ENCODE measurements around the gene SIRT2.

The SIRT2 gene

DNA sequence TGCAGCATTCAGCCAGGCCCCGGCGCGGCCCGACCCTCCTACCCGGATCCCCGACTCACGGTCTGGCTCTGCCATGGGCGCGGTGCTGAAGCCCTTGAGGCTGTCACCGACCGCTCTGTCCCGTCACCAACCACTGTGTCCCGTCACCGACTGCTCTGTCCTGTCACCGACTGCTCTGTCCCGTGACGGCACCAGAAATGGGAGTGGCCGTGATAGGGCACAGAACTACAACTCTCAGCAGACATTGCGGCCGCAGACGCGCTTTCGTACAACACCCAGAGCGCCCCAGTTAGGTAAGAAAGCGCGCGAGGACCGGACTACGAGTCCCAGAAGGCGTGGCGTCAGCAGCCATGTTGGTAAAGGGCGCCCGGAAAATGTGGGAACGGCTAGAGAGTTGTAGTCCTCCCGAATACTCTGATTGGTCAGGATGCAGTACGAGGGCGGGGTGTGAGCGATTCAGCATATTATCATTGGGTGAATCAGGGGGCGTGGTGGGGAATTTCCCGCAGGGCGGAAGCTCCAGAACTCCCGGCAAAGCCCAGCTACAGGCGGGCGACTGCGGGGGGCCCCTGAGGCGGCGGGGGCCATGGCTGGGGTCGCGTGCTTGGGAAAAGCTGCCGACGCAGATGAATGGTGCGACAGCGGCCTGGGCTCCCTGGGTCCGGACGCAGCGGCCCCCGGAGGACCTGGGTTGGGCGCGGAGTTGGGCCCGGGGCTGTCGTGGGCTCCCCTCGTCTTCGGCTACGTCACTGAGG is at the start of gene SIRT2, which contains the start of gene NFKBIB:
SIRT2 (minus strand) TSS at position 172 of the 755 bp plus-strand sequence; CDS start at position 75, 97 bp downstream.
NFKBIB (plus strand) TSS at position 523 of the 755 bp plus-strand sequence; CDS start at position 587, 64 bp downstream.
- in situ Hi-C loops (cut with MboI; ENCODE audit: low sequenced_read_pairs, unreplicated experiment) = no loop called here
- peak; percentile 99 for DNase-seq (ENCODE audit: low spot score)
- TF ChIP-seq, protein P1, sequence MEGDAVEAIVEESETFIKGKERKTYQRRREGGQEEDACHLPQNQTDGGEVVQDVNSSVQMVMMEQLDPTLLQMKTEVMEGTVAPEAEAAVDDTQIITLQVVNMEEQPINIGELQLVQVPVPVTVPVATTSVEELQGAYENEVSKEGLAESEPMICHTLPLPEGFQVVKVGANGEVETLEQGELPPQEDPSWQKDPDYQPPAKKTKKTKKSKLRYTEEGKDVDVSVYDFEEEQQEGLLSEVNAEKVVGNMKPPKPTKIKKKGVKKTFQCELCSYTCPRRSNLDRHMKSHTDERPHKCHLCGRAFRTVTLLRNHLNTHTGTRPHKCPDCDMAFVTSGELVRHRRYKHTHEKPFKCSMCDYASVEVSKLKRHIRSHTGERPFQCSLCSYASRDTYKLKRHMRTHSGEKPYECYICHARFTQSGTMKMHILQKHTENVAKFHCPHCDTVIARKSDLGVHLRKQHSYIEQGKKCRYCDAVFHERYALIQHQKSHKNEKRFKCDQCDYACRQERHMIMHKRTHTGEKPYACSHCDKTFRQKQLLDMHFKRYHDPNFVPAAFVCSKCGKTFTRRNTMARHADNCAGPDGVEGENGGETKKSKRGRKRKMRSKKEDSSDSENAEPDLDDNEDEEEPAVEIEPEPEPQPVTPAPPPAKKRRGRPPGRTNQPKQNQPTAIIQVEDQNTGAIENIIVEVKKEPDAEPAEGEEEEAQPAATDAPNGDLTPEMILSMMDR (IDR thresholded peaks at IDR 0.05; ENCODE audit: borderline replicate concordance, control extremely low read depth, extremely low read depth, insufficient read depth, missing control alignments) = no peak

DNA sequence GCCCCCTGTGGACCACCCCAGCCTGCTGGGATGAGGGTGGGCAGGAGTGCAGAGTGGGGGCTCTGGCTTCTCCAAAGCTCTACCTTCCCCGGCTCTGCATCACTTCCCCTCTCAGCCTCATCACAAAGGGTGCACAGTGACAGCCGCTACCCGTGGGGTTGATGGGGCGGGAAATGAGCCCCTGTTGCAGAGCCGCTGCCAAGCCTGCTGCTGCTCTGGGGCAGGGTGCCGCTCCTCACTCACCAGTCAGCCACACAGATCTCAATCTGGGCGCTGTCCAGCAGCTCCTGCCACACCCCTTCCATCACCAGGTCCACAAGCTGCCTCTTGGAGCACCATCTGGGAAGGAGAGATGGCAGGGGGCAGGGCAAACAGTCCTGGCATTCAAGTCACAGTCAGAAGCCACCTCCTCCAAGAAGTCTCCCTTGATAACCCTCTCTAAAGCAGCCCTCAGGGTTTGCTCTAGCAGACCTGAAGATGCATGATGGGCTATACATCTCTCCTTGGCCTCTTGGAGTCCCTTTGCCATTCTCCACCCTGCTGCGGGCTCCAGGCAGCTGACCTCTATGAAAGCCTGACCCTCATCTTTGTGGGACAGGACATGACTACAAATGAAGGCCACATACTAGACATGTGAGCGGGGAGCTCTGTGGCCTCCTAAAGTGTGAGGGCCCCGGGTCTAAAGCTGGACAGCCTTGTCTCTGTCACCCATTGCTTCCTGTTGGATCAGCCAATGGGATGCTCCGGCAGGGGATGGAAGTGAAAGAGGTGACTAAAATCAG is 47.0 kb upstream of the SIRT2 start:
- in situ Hi-C loops (cut with MboI; ENCODE audit: low sequenced_read_pairs, unreplicated experiment) = no loop called here
- DNase-seq (ENCODE audit: low spot score) = no peak
- TF ChIP-seq, protein P1 (IDR thresholded peaks at IDR 0.05; ENCODE audit: borderline replicate concordance, control extremely low read depth, extremely low read depth, insufficient read depth, missing control alignments) = no peak

DNA sequence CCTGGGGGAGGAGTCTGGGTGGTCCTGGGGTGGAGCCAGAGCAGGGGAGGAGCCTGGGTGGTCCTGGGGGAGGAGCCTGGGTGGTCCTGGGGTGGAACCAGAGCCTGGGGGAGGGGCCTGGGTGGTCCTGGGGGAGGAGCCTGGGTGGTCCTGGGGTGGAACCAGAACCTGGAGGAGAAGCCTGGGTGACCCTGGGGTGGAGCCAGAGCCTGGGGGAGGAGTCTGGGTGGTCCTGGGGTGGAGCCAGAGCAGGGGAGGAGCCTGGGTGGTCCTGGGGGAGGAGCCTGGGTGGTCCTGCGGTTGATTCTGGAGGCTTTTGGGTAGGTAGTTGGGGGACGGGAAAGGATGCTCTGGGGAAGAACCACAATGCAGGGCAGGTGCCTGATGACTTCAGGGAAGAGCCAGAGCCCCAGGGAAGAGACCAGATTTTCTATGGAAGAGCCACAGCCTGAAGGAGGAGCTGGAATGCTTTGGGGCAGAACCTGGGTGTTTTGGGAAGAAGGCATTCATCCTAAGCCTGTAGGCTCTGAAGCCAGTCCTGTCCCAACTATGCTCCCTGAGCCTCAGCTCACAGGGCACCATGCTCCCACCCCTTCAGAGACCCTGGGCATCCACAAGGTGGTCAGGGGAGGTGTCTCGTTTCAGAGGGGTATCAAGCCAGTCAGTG is 46.3 kb upstream of the SIRT2 start:
- in situ Hi-C loops (cut with MboI; ENCODE audit: low sequenced_read_pairs, unreplicated experiment) = no loop called here
- TF ChIP-seq, protein P1 (IDR thresholded peaks at IDR 0.05; ENCODE audit: borderline replicate concordance, control extremely low read depth, extremely low read depth, insufficient read depth, missing control alignments) = no peak
- DNase-seq (ENCODE audit: low spot score) = no peak

DNA sequence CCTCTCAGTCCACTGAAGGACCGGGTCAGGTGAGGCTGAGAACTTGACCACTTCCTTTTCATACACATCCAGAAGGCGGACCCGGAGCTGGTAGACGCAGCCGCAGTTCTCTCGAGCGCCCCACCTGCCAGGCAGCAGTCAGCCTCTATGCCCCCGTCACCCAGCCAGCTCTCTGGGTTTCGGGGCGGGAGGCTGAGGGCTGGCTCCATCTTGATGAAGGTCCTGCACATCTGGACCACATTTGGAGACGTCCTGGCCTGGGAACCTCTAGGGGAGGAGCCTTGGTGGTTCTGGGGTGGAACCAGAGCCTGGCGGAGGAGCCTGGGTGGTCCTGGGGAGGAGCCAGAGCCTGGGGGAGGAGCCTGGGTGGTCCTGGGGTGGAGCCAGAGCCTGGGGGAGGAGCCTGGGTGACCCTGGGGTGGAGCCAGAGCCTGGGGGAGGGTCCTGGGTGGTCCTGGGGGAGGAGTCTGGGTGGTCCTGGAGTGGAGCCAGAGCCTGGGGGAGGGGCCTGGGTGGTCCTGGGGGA is 45.6 kb upstream of the SIRT2 start:
- in situ Hi-C loops (cut with MboI; ENCODE audit: low sequenced_read_pairs, unreplicated experiment) = no loop called here
- no peak for DNase-seq (ENCODE audit: low spot score)
- TF ChIP-seq, protein P1 (IDR thresholded peaks at IDR 0.05; ENCODE audit: borderline replicate concordance, control extremely low read depth, extremely low read depth, insufficient read depth, missing control alignments) = no peak

DNA sequence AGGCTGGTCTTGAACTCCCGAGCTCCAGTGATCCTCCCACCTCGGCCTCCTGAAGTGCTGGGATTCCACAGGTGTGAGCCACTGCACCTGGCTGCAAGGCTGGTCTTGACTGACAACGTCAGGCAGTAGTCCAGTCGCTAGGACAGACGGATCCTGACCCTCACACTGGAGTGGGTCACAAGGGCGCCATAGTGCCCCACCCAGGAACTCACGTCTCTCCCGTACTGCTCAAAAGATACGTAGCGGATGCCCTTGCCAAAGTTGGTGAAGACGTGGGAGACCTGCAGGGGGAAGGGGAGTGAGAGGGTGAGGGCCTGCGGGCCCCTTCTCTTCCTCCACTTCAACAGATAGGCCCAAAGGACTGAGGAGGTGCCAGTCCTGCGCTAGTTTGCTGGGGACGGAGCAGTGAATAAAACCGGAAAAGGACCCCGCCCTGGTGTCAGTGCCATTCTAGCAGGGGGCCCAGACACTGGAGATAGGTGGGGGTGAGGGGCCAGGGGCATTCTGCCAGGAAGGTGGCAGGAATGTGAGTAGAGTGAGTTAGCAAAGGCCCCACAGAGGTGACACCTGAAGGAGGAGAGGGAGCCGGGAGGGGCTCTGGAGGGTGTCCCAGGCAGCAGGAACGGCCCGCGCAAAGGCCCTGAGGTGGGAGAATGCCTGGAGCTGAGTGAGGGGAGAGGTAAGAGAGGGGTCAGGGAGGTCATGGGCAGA is 43.2 kb upstream of the SIRT2 start:
- no peak for DNase-seq (ENCODE audit: low spot score)
- in situ Hi-C loops (cut with MboI; ENCODE audit: low sequenced_read_pairs, unreplicated experiment) = no loop called here
- TF ChIP-seq, protein P1 (IDR thresholded peaks at IDR 0.05; ENCODE audit: borderline replicate concordance, control extremely low read depth, extremely low read depth, insufficient read depth, missing control alignments) = no peak

All from GM13976 (cell line).